GM12878 (cell line): ENCODE measurements around the gene TOMM20. TPM values are rescaled to one million over a fixed set of nuclear protein-coding genes. Genes with fewer than 3 reads are reported as not detected.

Experiments
- ATAC-seq: fragments of 200-7000 bp; cut with Tn5 transposase; 3 replicates; pipeline ENCODE4 v1.9.1; 2020; ENCODE audit warnings: mild to moderate bottlenecking, moderate library complexity
- BruUV-seq: library from RNA; stranded (reverse); fragments of 400-500 nt; replicated peaks from 2 replicates; lab custom pipeline; 2021; lab: Mats Ljungman, UMichigan
- CTCF ChIA-PET: fragments of 300-600 bp; sonication (Branson Sonifier 250); formaldehyde crosslinking; extraction: SDS; loops from one replicate; lab custom pipeline; 2021; ENCODE audit warnings: inconsistent platforms; lab: Yijun Ruan, JAX
- POLR2A ChIA-PET: fragments of 350-600 bp; formaldehyde crosslinking; extraction: SDS; loops from one replicate; lab custom pipeline; 2021; ENCODE audit warnings: inconsistent platforms; lab: Charles Lee
- RAD21 ChIA-PET: fragments of 300-600 bp; sonication (Branson Sonifier 250); formaldehyde crosslinking; loops from one replicate; lab custom pipeline; 2023; ENCODE audit warnings: antibody characterized with exemption; ENCODE audit not compliant: unreplicated experiment; lab: Charles Lee
- SMC1A ChIA-PET: fragments of 300-600 bp; sonication (Branson Sonifier 250); formaldehyde crosslinking; loops from one replicate; lab custom pipeline; 2023; ENCODE audit not compliant: unreplicated experiment, uncharacterized antibody; lab: Charles Lee
- DNase-seq: peaks from one replicate; pipeline ENCODE4 v3.0.0-alpha.2; 2011; ENCODE audit warnings: low read depth, low spot score
- FAIRE-seq: peaks from 3 replicates; lab custom pipeline; 2011; peaks lifted over from hg19 to GRCh38; lab: Jason Lieb, UNC
- H2AFZ ChIP-seq: 2 replicates; pipeline ENCODE4 v1.6.0; 2011; ENCODE audit warnings: low read depth, low read length, control low read depth; ENCODE audit not compliant: control insufficient read depth
- H3K27ac ChIP-seq: 2 replicates; pipeline ENCODE4 v1.5.1; 2011; ENCODE audit warnings: control low read depth; ENCODE audit not compliant: control insufficient read depth, insufficient read depth
- H3K27me3 ChIP-seq, 2 experiments: replicated peaks in 1 of 2; 2 replicates each; pipeline versions ENCODE4 v1.6.0 to v1.6.1; 2011; ENCODE audit warnings: low read length in 1 of 2; ENCODE audit not compliant: control insufficient read depth in 2 of 2, insufficient read depth in 2 of 2
- H3K36me3 ChIP-seq, 2 experiments: 2 replicates each; pipeline ENCODE4 v1.5.1; 2011; ENCODE audit warnings: low read length in 1 of 2; ENCODE audit not compliant: control insufficient read depth in 2 of 2, insufficient read depth in 2 of 2
- H3K4me1 ChIP-seq: 2 replicates; pipeline ENCODE4 v1.6.1; 2011; ENCODE audit warnings: mild to moderate bottlenecking, low read length, moderate library complexity, mixed read lengths; ENCODE audit not compliant: control insufficient read depth, insufficient read depth
- H3K4me2 ChIP-seq: 2 replicates; pipeline ENCODE4 v1.6.0; 2011; ENCODE audit warnings: control low read depth; ENCODE audit not compliant: control insufficient read depth, insufficient read depth
- H3K4me3 ChIP-seq: fragments of 200-600 bp; sonication (generic); 2 replicates; pipeline ENCODE4 v1.5.1; 2016
- H3K79me2 ChIP-seq: 2 replicates; pipeline ENCODE4 v1.6.0; 2011; ENCODE audit warnings: low read length; ENCODE audit not compliant: control insufficient read depth, insufficient read depth
- H3K9ac ChIP-seq: 2 replicates; pipeline ENCODE4 v1.8.0; 2011; ENCODE audit warnings: low read length, control low read depth, mixed read lengths; ENCODE audit not compliant: control insufficient read depth, insufficient read depth
- H3K9me3 ChIP-seq: replicated peaks from 3 replicates; pipeline ENCODE4 v1.5.1; 2011; ENCODE audit warnings: mild to moderate bottlenecking, low read length; ENCODE audit not compliant: control insufficient read depth, insufficient read depth
- H4K20me1 ChIP-seq: 2 replicates; pipeline ENCODE4 v1.6.0; 2011; ENCODE audit not compliant: control insufficient read depth, insufficient read depth
- ATF7 ChIP-seq: fragments of 450-650 bp; IDR thresholded peaks from 2 replicates; pipeline ENCODE4 v1.6.1; 2016; ENCODE audit warnings: low read depth, mild to moderate bottlenecking
- CBFB ChIP-seq: IDR thresholded peaks from 2 replicates; pipeline ENCODE4 v1.6.1; 2016; ENCODE audit warnings: antibody characterized with exemption, low read depth
- CTCF ChIP-seq, 3 experiments: IDR thresholded peaks in 2 of 3; conservative IDR thresholded peaks in 1 of 3; 2 replicates each; pipeline ENCODE4 v1.5.1; 2011; ENCODE audit warnings: low read depth in 3 of 3, low read length in 3 of 3, mild to moderate bottlenecking in 3 of 3, control low read depth in 2 of 3, moderate library complexity in 2 of 3, inconsistent platforms in 1 of 3, mixed read lengths in 1 of 3; ENCODE audit not compliant: control insufficient read depth in 2 of 3, insufficient read depth in 1 of 3; ENCODE audit errors: extremely low read depth in 1 of 3
- KLF5 ChIP-seq: fragments of 450-650 bp; IDR thresholded peaks from 2 replicates; pipeline ENCODE4 v1.6.1; 2014; ENCODE audit warnings: mild to moderate bottlenecking; ENCODE audit not compliant: partially characterized antibody
- MTA2 ChIP-seq: fragments of 450-650 bp; IDR thresholded peaks from 2 replicates; pipeline ENCODE4 v1.6.1; 2016; ENCODE audit warnings: low read depth, mild to moderate bottlenecking, moderate library complexity
- NBN ChIP-seq: fragments of 450-650 bp; IDR thresholded peaks from 2 replicates; pipeline ENCODE4 v1.6.1; 2016
- POLR2A ChIP-seq: IDR thresholded peaks from 2 replicates; pipeline ENCODE4 v1.6.1; 2011; ENCODE audit warnings: low read depth, mild to moderate bottlenecking, low read length
- RCOR1 ChIP-seq: conservative IDR thresholded peaks from 2 replicates; pipeline ENCODE4 v1.6.1; 2012; ENCODE audit warnings: low read depth, low read length, improper control_type of control experiment
- RELA ChIP-seq: fragments of 450-650 bp; IDR thresholded peaks from 2 replicates; pipeline ENCODE4 v1.8.0; 2014; ENCODE audit warnings: borderline replicate concordance; ENCODE audit not compliant: partially characterized antibody
- RUNX3 ChIP-seq: IDR thresholded peaks from 2 replicates; pipeline ENCODE4 v1.6.1; 2012; ENCODE audit warnings: low read length, inconsistent platforms
- SMC3 ChIP-seq: IDR thresholded peaks from 2 replicates; pipeline ENCODE4 v1.6.1; 2011; ENCODE audit warnings: low read length, improper control_type of control experiment, borderline replicate concordance
- SREBF2 ChIP-seq: IDR thresholded peaks from 2 replicates; pipeline ENCODE4 v1.6.1; 2012; ENCODE audit warnings: mild to moderate bottlenecking, low read length
- USF2 ChIP-seq: IDR thresholded peaks from 2 replicates; pipeline ENCODE4 v1.6.1; 2011; ENCODE audit warnings: low read depth, low read length, improper control_type of control experiment, borderline replicate concordance
- WRNIP1 ChIP-seq: IDR thresholded peaks from 2 replicates; pipeline ENCODE4 v1.6.1; 2011; ENCODE audit warnings: low read depth, low read length, improper control_type of control experiment, borderline replicate concordance
- WGBS: methylation state at CpG from one replicate; pipeline ENCODE4 v1.1.6; 2016; ENCODE audit warnings: low lambda C conversion rate; ENCODE audit not compliant: insufficient replicate concordance, insufficient coverage; ENCODE audit errors: missing lambda C conversion rate; 5-methylcytosine and 5-hydroxymethylcytosine counted together
- in situ Hi-C: fragments of 300-500 bp; cut with MboI; formaldehyde crosslinking; loops from 9 replicates; pipeline ENCODE4 v1.14.3; 2018; ENCODE audit warnings: mixed read lengths
- intact Hi-C: fragments of 100-400 bp; cut with micrococcal nuclease; formaldehyde crosslinking; loops from one replicate; pipeline ENCODE4 v1.14.2; 2022; ENCODE audit not compliant: unreplicated experiment
- polyA plus RNA-seq, 11 experiments: library from polyadenylated mRNA; depleted of rRNA in 4 of 11; unstranded in 6 of 11; stranded (reverse) in 5 of 11; fragments of >200 nt; fragmentation: Nextera tagmentation in 4 of 11; fragmentation: Illumina TruSeq in 1 of 11; extraction: Ambion mirVana in 4 of 11; extraction: Trizol in 1 of 11; gene quantifications; 1 replicate in 1 of 11; 2 replicates in 10 of 11; pipeline versions ENCODE4 v1.2.1 to v1.2.3, GENCODE V29; 2011 to 2016; ENCODE audit warnings: inconsistent platforms in 2 of 11, missing spikeins in 2 of 11, low read depth in 1 of 11
- total RNA-seq, 4 experiments: library from RNA; depleted of rRNA in 3 of 4; stranded (reverse); fragments of >200 nt in 3 of 4; fragmentation: Illumina TruSeq in 1 of 4; extraction: Trizol in 1 of 4; gene quantifications; 2 replicates each; pipeline versions ENCODE4 v1.2.1 to v1.2.3, GENCODE V29; 2013 to 2021
- TF ChIP-seq, protein P1 (sequence below): fragments of 450-650 bp; IDR thresholded peaks from 2 replicates; pipeline ENCODE4 v1.6.1; 2017; ENCODE audit warnings: mild to moderate bottlenecking, moderate library complexity

The TOMM20 gene
- total and polyA plus RNA-seq, 10 of the 15 experiments (the other 5 are each of a cell fraction or from before 2014, with no cell fraction given), result 39.8 to 138 (median 70.1) TPM

- ATAC-seq (peak; percentile 94), FAIRE-seq (peak; percentile 98), DNase-seq (no peak)
- SMC1A ChIA-PET, result interaction anchor here (0.6 to 3.0 kb wide), 14 partner anchors 10 to 784 kb away, joined by 3 to 23 read pairs (median 4); no protein-coding TSS in a partner anchor
- RAD21 ChIA-PET, result interaction anchor here (0.5 to 4.8 kb wide), 13 partner anchors 10 to 599 kb away, joined by 3 to 28 read pairs (median 3); no protein-coding TSS in a partner anchor
- Histone ChIP-seq H4K20me1 (no peaks in the 10 kb centered on the region), H3K4me2 (no peak overlapping the region), H3K79me2 (no peaks in the 10 kb centered on the region), H3K9ac (no peak overlapping the region), H3K27ac (no peak overlapping the region), H2AFZ (no peak overlapping the region), H3K27me3 (no peaks in the 10 kb centered on the region), H3K4me3 (no peak overlapping the region), H3K4me1 (no peaks in the 10 kb centered on the region; the same call in 1 of the 2 replicates), H3K9me3 (no peaks in the 10 kb centered on the region), H3K36me3 (no peaks in the 10 kb centered on the region)
- POLR2A ChIA-PET, result interaction anchor here (0.6 kb wide), 1 partner anchor 596 kb away, joined by 4 read pairs; no protein-coding TSS in a partner anchor
- in situ Hi-C loops (loop anchor here (10.0 to 25.0 kb wide), 2 partner anchors 691 to 982 kb away; no protein-coding TSS in a partner anchor), intact Hi-C loops (loop anchor here (2.0 kb wide), 1 partner anchor 323 kb away; no protein-coding TSS in a partner anchor)
- CTCF ChIA-PET, result interaction anchor here (0.6 to 5.6 kb wide), 30 partner anchors 8 to 614 kb away, joined by 3 to 63 read pairs (median 4); partner anchors contain the start of gene B3GALNT2
- WGBS, result 32% methylated on average over 24 of the region's 24 CpGs
- no TSS peak for BruUV-seq
- TF ChIP-seq SREBF2, result no peak
- peak; percentile 28; the same call in 1 of the 2 replicates for TF ChIP-seq ATF7
- TF ChIP-seq CBFB, result peak; percentile 60; the same call in 1 of the 2 replicates
- no peak for TF ChIP-seq RELA
- TF ChIP-seq USF2, result no peak
- TF ChIP-seq WRNIP1, result 0 out of 2 replicates have a peak, but pooled peaks have one; percentile 43
- no peak for TF ChIP-seq RCOR1
- no peak for TF ChIP-seq NBN
- TF ChIP-seq POLR2A, result no peak
- TF ChIP-seq CTCF (IDR thresholded peaks at IDR 0.05 in 2 of 3, conservative IDR thresholded peaks at IDR 0.05 in 1 of 3; ENCODE audit: control insufficient read depth in 2 of 3, extremely low read depth in 1 of 3, insufficient read depth in 1 of 3, low read depth in 3 of 3, low read length in 3 of 3), result peak; percentile 91 to 97 (median 94)
- peak; percentile 78 for TF ChIP-seq SMC3
- no peak for TF ChIP-seq MTA2
- TF ChIP-seq, protein P1, sequence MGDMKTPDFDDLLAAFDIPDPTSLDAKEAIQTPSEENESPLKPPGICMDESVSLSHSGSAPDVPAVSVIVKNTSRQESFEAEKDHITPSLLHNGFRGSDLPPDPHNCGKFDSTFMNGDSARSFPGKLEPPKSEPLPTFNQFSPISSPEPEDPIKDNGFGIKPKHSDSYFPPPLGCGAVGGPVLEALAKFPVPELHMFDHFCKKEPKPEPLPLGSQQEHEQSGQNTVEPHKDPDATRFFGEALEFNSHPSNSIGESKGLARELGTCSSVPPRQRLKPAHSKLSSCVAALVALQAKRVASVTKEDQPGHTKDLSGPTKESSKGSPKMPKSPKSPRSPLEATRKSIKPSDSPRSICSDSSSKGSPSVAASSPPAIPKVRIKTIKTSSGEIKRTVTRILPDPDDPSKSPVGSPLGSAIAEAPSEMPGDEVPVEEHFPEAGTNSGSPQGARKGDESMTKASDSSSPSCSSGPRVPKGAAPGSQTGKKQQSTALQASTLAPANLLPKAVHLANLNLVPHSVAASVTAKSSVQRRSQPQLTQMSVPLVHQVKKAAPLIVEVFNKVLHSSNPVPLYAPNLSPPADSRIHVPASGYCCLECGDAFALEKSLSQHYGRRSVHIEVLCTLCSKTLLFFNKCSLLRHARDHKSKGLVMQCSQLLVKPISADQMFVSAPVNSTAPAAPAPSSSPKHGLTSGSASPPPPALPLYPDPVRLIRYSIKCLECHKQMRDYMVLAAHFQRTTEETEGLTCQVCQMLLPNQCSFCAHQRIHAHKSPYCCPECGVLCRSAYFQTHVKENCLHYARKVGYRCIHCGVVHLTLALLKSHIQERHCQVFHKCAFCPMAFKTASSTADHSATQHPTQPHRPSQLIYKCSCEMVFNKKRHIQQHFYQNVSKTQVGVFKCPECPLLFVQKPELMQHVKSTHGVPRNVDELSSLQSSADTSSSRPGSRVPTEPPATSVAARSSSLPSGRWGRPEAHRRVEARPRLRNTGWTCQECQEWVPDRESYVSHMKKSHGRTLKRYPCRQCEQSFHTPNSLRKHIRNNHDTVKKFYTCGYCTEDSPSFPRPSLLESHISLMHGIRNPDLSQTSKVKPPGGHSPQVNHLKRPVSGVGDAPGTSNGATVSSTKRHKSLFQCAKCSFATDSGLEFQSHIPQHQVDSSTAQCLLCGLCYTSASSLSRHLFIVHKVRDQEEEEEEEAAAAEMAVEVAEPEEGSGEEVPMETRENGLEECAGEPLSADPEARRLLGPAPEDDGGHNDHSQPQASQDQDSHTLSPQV, result no peak
- TF ChIP-seq KLF5, result peak; percentile 38
- peak; percentile 88 for TF ChIP-seq RUNX3
Observed at GRCh38 chr1:235093696-235094592, 34.7 kb downstream of the TOMM20 start.
